B cell (primary cell): ENCODE data around the gene ASCC2. TPM values are rescaled to one million over a fixed set of nuclear protein-coding genes. Genes with fewer than 3 reads are reported as not detected.

ENCODE experiments used
- ATAC-seq: fragments of 200-7000 bp; cut with Tn5 transposase; one replicate; pipeline ENCODE4 v1.10.0; 2021; ENCODE audit warnings: low read depth, mild to moderate bottlenecking, moderate number of reproducible peaks, moderate library complexity
- CTCF ChIA-PET: fragments of 350-600 bp; sonication (Branson Sonifier 250); formaldehyde crosslinking; loops from one replicate; lab custom pipeline; 2021; ENCODE audit warnings: antibody characterized with exemption, inconsistent platforms; lab: Charles Lee
- POLR2A ChIA-PET: fragments of 350-600 bp; sonication (Branson Sonifier 250); formaldehyde crosslinking; loops from one replicate; lab custom pipeline; 2021; ENCODE audit warnings: antibody characterized with exemption; lab: Charles Lee
- DNase-seq: peaks from one replicate; pipeline ENCODE4 v3.0.0; 2013
- H2AFZ ChIP-seq: 2 replicates; pipeline ENCODE4 v1.6.1; 2012; ENCODE audit warnings: mild to moderate bottlenecking, low read depth, low read length; ENCODE audit not compliant: insufficient read depth, poor library complexity, severe bottlenecking
- H3K27ac ChIP-seq, 2 donors: 1 replicate in 1 of 2; 2 replicates in 1 of 2; pipeline ENCODE4 v1.5.1; 2012 to 2013; ENCODE audit warnings: low read length in 2 of 2, mild to moderate bottlenecking in 2 of 2, moderate library complexity in 1 of 2
- H3K27me3 ChIP-seq, 4 experiments: fragments of 200-600 bp in 1 of 4; sonication (generic) in 1 of 4; replicated peaks in 1 of 4; 1 replicate in 2 of 4; 2 replicates in 2 of 4; pipeline versions ENCODE4 v1.6.1 to v1.7.0; 2013 to 2016; ENCODE audit warnings: low read length in 3 of 4, mild to moderate bottlenecking in 2 of 4, mixed read lengths in 1 of 4, moderate library complexity in 1 of 4; ENCODE audit not compliant: insufficient read depth in 4 of 4, control insufficient read depth in 3 of 4; ENCODE audit errors: control extremely low read depth in 1 of 4
- H3K36me3 ChIP-seq, 2 experiments: replicated peaks in 1 of 2; 1 replicate in 1 of 2; 2 replicates in 1 of 2; pipeline versions ENCODE4 v1.6.1 to v1.7.1; 2013; ENCODE audit warnings: low read length in 1 of 2; ENCODE audit not compliant: insufficient read depth in 2 of 2, control insufficient read depth in 1 of 2; ENCODE audit errors: control extremely low read depth in 1 of 2, extremely low read depth in 1 of 2
- H3K4me1 ChIP-seq, 2 donors: fragments of 200-600 bp in 1 of 2; sonication (generic) in 1 of 2; 1 replicate in 1 of 2; 2 replicates in 1 of 2; pipeline versions ENCODE4 v1.5.1 to v1.6.1; 2013 to 2017; ENCODE audit warnings: low read length in 2 of 2; ENCODE audit not compliant: control insufficient read depth in 2 of 2, insufficient read depth in 2 of 2
- H3K4me2 ChIP-seq: replicated peaks from 2 replicates; pipeline ENCODE3; 2012; ENCODE audit warnings: mild to moderate bottlenecking, low read depth, low read length; ENCODE audit not compliant: poor library complexity, severe bottlenecking
- H3K4me3 ChIP-seq, 5 experiments: fragments of 200-600 bp in 1 of 5; sonication (generic) in 1 of 5; 1 replicate in 3 of 5; 2 replicates in 2 of 5; pipeline versions ENCODE4 v1.5.1 to v1.7.0; 2011 to 2016; ENCODE audit warnings: low read length in 4 of 5, mild to moderate bottlenecking in 4 of 5, low read depth in 2 of 5, control low read depth in 1 of 5, moderate library complexity in 1 of 5; ENCODE audit not compliant: insufficient read depth in 1 of 5; ENCODE audit errors: control extremely low read depth in 1 of 5, extremely low read depth in 1 of 5
- H3K79me2 ChIP-seq: fragments of 200-600 bp; sonication (generic); one replicate; pipeline ENCODE4 v1.6.0; 2016; ENCODE audit warnings: low read length; ENCODE audit not compliant: control insufficient read depth, insufficient read depth
- H3K9ac ChIP-seq: fragments of 200-600 bp; sonication (generic); 2 replicates; pipeline ENCODE4 v1.6.1; 2017; ENCODE audit warnings: mild to moderate bottlenecking, low read length, moderate library complexity
- H3K9me3 ChIP-seq, 3 donors: one replicate each; pipeline versions ENCODE4 v1.6.1 to v1.7.1; 2013; ENCODE audit warnings: low read length in 2 of 3; ENCODE audit not compliant: control insufficient read depth in 2 of 3, insufficient read depth in 1 of 3; ENCODE audit errors: control extremely low read depth in 1 of 3
- H4K20me1 ChIP-seq: 2 replicates; pipeline ENCODE4 v1.6.0; 2012; ENCODE audit warnings: mild to moderate bottlenecking, low read length; ENCODE audit not compliant: insufficient read depth, control insufficient read depth, poor library complexity, severe bottlenecking
- H3K27ac Mint-ChIP-seq: one replicate; pipeline ENCODE4 v1.8.0; 2021; ENCODE audit warnings: mixed read lengths
- H3K27me3 Mint-ChIP-seq: one replicate; pipeline ENCODE4 v1.8.0; 2021; ENCODE audit warnings: mixed read lengths
- H3K4me1 Mint-ChIP-seq: one replicate; pipeline ENCODE4 v1.8.0; 2021; ENCODE audit warnings: mixed read lengths
- H3K4me3 Mint-ChIP-seq: one replicate; pipeline ENCODE4 v1.8.0; 2021; ENCODE audit warnings: mixed read lengths
- H3K9me3 Mint-ChIP-seq: one replicate; pipeline ENCODE4 v1.8.0; 2022; ENCODE audit warnings: mixed read lengths; ENCODE audit not compliant: insufficient read depth
- CTCF ChIP-seq: fragments of 200-600 bp; IDR thresholded peaks from one replicate; pipeline ENCODE4 v1.8.0; 2022; ENCODE audit warnings: antibody characterized with exemption, mild to moderate bottlenecking
- EZH2 ChIP-seq: IDR thresholded peaks from 2 replicates; pipeline ENCODE4 v1.6.1; 2012; ENCODE audit warnings: borderline replicate concordance, low read depth, mild to moderate bottlenecking, moderate library complexity, low read length; ENCODE audit not compliant: insufficient read depth, poor library complexity, severe bottlenecking
- WGBS: methylation state at CpG from one replicate; pipeline ENCODE4 v1.1.5; 2013; ENCODE audit warnings: missing lambda C conversion rate; ENCODE audit not compliant: insufficient coverage; 5-methylcytosine and 5-hydroxymethylcytosine counted together
- intact Hi-C: fragments of 100-400 bp; cut with micrococcal nuclease; formaldehyde crosslinking; loops from one replicate; pipeline ENCODE4 v1.10.0; 2022
- polyA plus RNA-seq: library from polyadenylated mRNA; depleted of rRNA; stranded (reverse); fragments of >200 nt; gene quantifications from 2 replicates; pipeline ENCODE4 v1.2.3, GENCODE V29; 2012
- total RNA-seq, 2 donors: library from RNA; stranded (reverse); fragments of 120-200 nt in 1 of 2; gene quantifications; 1 replicate in 1 of 2; 2 replicates in 1 of 2; pipeline versions ENCODE4 v1.2.3 to v1.2.4, GENCODE V29; 2013 to 2022

ASCC2 gene
- total and polyA plus RNA-seq, 2 donors (not counting 1 experiment from before 2014, with no cell fraction given) = 81.1 to 84.0 TPM

DNA sequence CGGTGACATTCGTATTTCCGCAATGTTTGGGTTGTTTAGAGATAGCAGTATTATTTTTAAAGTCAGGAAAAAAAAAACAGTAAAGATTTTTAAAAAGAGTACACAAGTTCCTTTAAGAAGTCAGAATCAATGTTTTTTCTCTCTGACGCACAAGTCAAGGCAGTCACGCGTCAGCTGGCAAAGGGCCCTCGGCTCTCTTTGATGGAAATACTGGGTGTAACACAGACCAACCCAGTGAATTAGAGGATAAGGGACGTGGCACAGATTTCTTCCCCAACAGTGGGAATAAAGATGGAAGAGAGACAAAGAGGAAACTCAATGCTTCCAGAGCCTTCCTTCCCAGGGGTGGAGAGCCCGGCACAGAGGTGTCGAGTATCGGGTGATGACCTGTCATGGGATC is 13.4 kb downstream of the ASCC2 start:
- ChIA-PET POLR2A (no interaction called here), CTCF (no interaction called here)
- ATAC-seq (no peak), DNase-seq (no peak)
- Mint-ChIP-seq H3K4me1 (no peaks in the 10 kb centered on the region), H3K4me3 (no peak overlapping the region), H3K9me3 (no peaks in the 10 kb centered on the region), H3K27me3 (no peaks in the 10 kb centered on the region), H3K27ac (no peak overlapping the region)
- H3K4me3 ChIP-seq = no peak overlapping the region
- H3K4me2 ChIP-seq = no peak overlapping the region
- H2AFZ ChIP-seq = no peak overlapping the region
- H4K20me1 ChIP-seq = no peaks in the 10 kb centered on the region
- peaks cover 9 to 64% of the 10 kb centered on the region in 2 experiments for H3K36me3 ChIP-seq
- H3K9me3 ChIP-seq = no peaks in the 10 kb centered on the region
- H3K9ac ChIP-seq = no peak overlapping the region
- peaks cover 2% of the 10 kb centered on the region for H3K79me2 ChIP-seq
- TF ChIP-seq EZH2 (no peak), CTCF (no peak)
- no peak overlapping the region for H3K27ac ChIP-seq
- H3K4me1 ChIP-seq = no peaks in the 10 kb centered on the region
- WGBS = 99% methylated on average over 7 of the region's 11 CpGs
- intact Hi-C loops = no loop called here
- no peaks in the 10 kb centered on the region for H3K27me3 ChIP-seq

DNA sequence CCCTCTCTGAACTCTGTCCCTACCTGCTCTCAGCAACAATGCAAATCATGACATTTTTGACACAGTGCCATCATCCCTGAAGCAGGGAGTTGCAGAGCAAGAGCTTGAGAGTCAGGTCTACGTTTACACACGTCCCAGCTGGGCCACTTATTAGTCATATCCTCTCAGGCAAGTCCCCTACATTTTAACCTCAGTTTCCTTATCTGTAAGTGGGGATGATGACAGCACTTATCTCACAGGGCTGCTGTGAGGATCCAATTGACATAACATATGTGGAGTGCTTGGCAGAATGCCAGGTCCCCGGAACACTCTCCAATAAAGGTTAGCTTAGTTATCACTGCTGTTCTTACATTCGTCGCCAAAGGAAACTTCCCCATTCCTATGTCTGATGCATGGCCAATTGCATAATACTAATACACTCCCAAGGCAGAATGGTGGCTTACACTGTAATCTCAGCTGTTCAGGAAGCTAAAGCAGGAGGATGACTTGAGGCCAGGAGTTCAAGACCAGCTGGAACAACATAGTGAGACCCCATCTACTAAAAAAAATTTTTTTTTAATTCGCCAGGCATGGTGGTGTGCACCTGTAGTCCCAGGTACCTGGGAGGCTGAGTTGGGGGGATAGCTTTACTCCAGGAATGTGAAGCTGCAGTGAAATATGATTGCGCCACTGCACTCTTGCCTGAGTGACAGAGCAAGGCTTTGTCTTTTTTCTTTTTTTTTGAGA is 16.6 kb downstream of the ASCC2 start:
- no peaks in the 10 kb centered on the region for H3K9me3 Mint-ChIP-seq
- Histone ChIP-seq H3K79me2 (no peaks in the 10 kb centered on the region), H3K36me3 (peaks cover 8 to 69% of the 10 kb centered on the region in 2 experiments), H3K4me2 (no peak overlapping the region), H3K4me3 (no peak overlapping the region), H3K27me3 (no peaks in the 10 kb centered on the region), H3K4me1 (no peaks in the 10 kb centered on the region), H3K27ac (no peak overlapping the region), H3K9ac (no peak overlapping the region), H4K20me1 (no peaks in the 10 kb centered on the region), H3K9me3 (no peaks in the 10 kb centered on the region), H2AFZ (no peak overlapping the region)
- H3K4me1 Mint-ChIP-seq = no peaks in the 10 kb centered on the region
- CTCF ChIA-PET = interaction anchor here (2.0 kb wide), 1 partner anchor 184 kb away, joined by 7 read pairs; no protein-coding TSS in a partner anchor
- no peaks in the 10 kb centered on the region for H3K27me3 Mint-ChIP-seq
- POLR2A ChIA-PET = no interaction called here
- WGBS = 84% methylated on average over 5 of the region's 7 CpGs
- intact Hi-C loops = no loop called here
- H3K4me3 Mint-ChIP-seq = no peak overlapping the region
- DNase-seq = no peak
- ATAC-seq = no peak
- H3K27ac Mint-ChIP-seq = no peak overlapping the region
- TF ChIP-seq EZH2 (no peak), CTCF (no peak)
